RWPE1 (cell line): ENCODE results near the gene PALLD.

Source experiments
- CTCF ChIA-PET: fragments of 350-600 bp; sonication (Branson Sonifier 250); formaldehyde crosslinking; extraction: SDS; loops from one replicate; lab custom pipeline; 2021; lab: Yijun Ruan, JAX
- POLR2A ChIA-PET: fragments of 400-600 bp; formaldehyde crosslinking; extraction: SDS; loops from one replicate; lab custom pipeline; 2020; ENCODE audit warnings: antibody characterized with exemption; ENCODE audit not compliant: low non-redundant PET; lab: Yijun Ruan, JAX
- DNase-seq: peaks from one replicate; pipeline ENCODE4 v3.0.0; 2012; ENCODE audit warnings: low spot score
- H3K27ac ChIP-seq: fragments of 450-650 bp; 2 replicates; pipeline ENCODE4 v1.5.1; 2017
- CTCF ChIP-seq: fragments of 450-650 bp; conservative IDR thresholded peaks from 2 replicates; pipeline ENCODE4 v1.5.1; 2017; ENCODE audit warnings: low read depth, mild to moderate bottlenecking

PALLD gene

GRCh38 chr4:168794092-168794707 is 297.3 kb downstream of the PALLD start:
- ChIA-PET CTCF (interaction anchor here (0.6 kb wide), 1 partner anchor 655 kb away, joined by 4 read pairs; no protein-coding TSS in a partner anchor), POLR2A (no interaction called here)
- no peak for DNase-seq
- TF ChIP-seq CTCF = no peak
- H3K27ac ChIP-seq = no peak overlapping the region

- CTCF ChIA-PET = interaction anchor here (0.6 kb wide), 2 partner anchors 179 to 654 kb away, joined by 3 to 4 read pairs; no protein-coding TSS in a partner anchor
These were observed 298.0 kb downstream of the PALLD start for GRCh38 chr4:168794881-168795280.

GRCh38 chr4:168795346-168795745 is 298.5 kb downstream of the PALLD start:
- no peak overlapping the region for H3K27ac ChIP-seq
- DNase-seq = no peak
- POLR2A ChIA-PET = no interaction called here
- TF ChIP-seq CTCF = no peak
- CTCF ChIA-PET = interaction anchor here (0.6 kb wide), 1 partner anchor 180 kb away, joined by 3 read pairs; no protein-coding TSS in a partner anchor

More at GRCh38 chr4:168794881-168795280, 298.0 kb downstream of the PALLD start:
- no peak for TF ChIP-seq CTCF
- no peak overlapping the region for H3K27ac ChIP-seq
- no peak for DNase-seq
- POLR2A ChIA-PET = no interaction called here

- no peak overlapping the region for H3K27ac ChIP-seq
- CTCF ChIA-PET = no interaction called here
- DNase-seq = peak; percentile 36
- TF ChIP-seq CTCF = no peak
- POLR2A ChIA-PET = no interaction called here
These were observed 299.7 kb downstream of the PALLD start for GRCh38 chr4:168796362-168797106.

GRCh38 chr4:168797194-168797593 is 300.3 kb downstream of the PALLD start:
- DNase-seq = peak; percentile 61
- POLR2A ChIA-PET = no interaction called here
- TF ChIP-seq CTCF = no peak
- CTCF ChIA-PET = no interaction called here
- H3K27ac ChIP-seq = no peak overlapping the region

DNA sequence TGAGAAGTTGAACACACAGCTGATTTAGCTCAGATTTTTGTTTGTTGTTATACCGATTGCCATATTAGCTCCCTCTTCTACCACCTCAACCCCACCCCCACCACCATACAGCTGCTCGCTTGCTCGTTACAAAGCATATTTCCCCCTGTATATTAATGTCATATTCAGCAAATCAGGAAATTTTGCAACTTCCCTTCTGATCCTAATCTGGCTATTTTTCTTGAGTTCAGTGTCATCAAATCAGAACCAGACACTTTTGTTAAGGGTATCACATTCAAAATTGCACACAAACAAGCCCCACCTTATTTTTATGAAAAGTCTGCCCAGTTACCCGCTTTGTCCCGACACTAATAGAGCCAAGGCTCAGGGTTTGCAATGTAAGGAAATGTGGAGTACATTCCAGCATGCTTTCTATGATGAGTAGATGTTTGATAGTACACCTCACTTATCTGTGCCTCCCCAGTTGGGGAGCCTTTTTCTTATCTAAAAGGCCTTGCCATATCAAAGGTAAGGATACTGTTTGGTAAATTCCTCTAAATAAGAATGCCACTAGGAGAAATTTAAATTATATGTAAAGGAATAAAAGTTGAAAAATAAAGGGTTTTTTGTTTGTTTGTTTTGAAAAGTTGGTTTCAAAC is 301.0 kb downstream of the PALLD start:
- ChIA-PET POLR2A (no interaction called here), CTCF (no interaction called here)
- TF ChIP-seq CTCF = no peak
- no peak overlapping the region for H3K27ac ChIP-seq
- DNase-seq = no peak
